GM13977 (cell line): ENCODE measurements around the gene CACNA1G.

Source experiments
- DNase-seq: peaks from one replicate; pipeline ENCODE4 v3.0.0; 2012; ENCODE audit warnings: low spot score
- in situ Hi-C: fragments of 300-500 bp; cut with MboI; formaldehyde crosslinking; loops from one replicate; pipeline ENCODE4 v1.12.0; 2022; ENCODE audit warnings: low sequenced_read_pairs, low pct_unique_long_range_greater_than_20kb, mixed read lengths, inconsistent platforms; ENCODE audit not compliant: unreplicated experiment
- TF ChIP-seq, protein P1 (sequence below): IDR thresholded peaks from 2 replicates; pipeline ENCODE4 v1.5.1; 2012; ENCODE audit warnings: mild to moderate bottlenecking, control low read depth; ENCODE audit not compliant: insufficient read depth; ENCODE audit errors: extremely low read depth, missing control alignments

CACNA1G gene

DNA sequence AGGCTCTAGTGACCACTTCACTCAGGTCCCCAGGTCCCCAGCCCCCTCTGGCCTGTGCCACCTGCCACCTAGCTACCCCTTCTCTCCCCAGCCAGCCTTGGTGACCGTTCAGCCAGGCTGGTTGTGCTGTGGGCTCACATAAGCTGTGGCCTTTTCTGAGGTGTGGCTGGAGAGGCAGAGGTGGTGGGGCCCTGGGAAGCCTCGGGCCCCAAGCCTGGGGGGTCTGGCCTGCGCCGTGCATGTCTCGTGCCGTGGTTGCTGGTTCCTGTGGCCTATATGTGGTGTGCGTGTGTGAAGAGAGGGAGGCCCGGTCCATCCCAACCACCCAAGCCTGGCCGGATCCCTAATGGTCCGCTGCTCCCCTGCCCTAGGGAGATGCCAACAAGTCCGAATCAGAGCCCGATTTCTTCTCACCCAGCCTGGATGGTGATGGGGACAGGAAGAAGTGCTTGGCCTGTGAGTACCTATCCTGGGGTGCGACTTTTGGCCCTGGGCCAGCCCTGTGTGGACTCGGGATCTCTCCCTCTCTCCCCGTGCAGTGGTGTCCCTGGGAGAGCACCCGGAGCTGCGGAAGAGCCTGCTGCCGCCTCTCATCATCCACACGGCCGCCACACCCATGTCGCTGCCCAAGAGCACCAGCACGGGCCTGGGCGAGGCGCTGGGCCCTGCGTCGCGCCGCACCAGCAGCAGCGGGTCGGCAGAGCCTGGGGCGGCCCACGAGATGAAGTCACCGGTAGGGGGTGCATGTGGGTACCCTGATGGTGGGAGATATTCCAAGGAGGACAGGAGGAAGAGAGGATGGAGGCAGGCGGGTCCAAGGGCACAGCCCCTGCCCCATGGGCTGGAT, 35.9 kb downstream of the CACNA1G start:
- no peak for DNase-seq
- in situ Hi-C loops, result no loop called here
- TF ChIP-seq, protein P1, sequence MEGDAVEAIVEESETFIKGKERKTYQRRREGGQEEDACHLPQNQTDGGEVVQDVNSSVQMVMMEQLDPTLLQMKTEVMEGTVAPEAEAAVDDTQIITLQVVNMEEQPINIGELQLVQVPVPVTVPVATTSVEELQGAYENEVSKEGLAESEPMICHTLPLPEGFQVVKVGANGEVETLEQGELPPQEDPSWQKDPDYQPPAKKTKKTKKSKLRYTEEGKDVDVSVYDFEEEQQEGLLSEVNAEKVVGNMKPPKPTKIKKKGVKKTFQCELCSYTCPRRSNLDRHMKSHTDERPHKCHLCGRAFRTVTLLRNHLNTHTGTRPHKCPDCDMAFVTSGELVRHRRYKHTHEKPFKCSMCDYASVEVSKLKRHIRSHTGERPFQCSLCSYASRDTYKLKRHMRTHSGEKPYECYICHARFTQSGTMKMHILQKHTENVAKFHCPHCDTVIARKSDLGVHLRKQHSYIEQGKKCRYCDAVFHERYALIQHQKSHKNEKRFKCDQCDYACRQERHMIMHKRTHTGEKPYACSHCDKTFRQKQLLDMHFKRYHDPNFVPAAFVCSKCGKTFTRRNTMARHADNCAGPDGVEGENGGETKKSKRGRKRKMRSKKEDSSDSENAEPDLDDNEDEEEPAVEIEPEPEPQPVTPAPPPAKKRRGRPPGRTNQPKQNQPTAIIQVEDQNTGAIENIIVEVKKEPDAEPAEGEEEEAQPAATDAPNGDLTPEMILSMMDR, result peak; percentile 10

DNA sequence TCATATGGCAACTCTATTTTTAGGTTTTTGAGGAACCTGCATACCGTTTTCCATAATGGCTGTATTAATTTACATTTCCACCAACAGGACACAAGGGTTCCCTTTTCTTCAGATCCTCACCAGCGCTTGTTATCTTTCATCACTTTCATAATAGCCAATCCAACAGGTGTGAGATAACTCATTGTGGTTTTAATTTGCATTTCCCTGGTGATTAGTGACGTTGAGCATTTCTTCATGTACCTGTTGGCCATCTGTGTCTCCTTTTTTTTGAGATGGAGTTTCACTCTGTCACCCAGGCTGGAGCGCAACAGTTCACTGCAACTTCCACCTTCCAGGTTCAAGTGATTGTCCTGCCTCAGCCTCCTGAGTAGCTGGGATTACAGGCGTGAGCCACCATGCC, 38.0 kb downstream of the CACNA1G start:
- in situ Hi-C loops, result no loop called here
- TF ChIP-seq, protein P1, result no peak
- DNase-seq, result no peak

DNA sequence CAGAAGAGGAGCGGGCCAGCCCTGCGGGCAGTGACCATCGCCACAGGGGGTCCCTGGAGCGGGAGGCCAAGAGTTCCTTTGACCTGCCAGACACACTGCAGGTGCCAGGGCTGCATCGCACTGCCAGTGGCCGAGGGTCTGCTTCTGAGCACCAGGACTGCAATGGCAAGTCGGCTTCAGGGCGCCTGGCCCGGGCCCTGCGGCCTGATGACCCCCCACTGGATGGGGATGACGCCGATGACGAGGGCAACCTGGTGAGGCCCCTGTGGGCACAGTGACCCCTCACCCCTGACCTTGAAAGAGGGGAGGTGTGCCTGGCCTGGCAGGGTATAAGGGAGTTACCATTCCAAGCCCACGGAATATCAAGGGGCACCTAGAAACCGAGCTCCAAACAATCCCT, 39.1 kb downstream of the CACNA1G start:
- in situ Hi-C loops, result no loop called here
- no peak for DNase-seq
- TF ChIP-seq, protein P1, result no peak

DNA sequence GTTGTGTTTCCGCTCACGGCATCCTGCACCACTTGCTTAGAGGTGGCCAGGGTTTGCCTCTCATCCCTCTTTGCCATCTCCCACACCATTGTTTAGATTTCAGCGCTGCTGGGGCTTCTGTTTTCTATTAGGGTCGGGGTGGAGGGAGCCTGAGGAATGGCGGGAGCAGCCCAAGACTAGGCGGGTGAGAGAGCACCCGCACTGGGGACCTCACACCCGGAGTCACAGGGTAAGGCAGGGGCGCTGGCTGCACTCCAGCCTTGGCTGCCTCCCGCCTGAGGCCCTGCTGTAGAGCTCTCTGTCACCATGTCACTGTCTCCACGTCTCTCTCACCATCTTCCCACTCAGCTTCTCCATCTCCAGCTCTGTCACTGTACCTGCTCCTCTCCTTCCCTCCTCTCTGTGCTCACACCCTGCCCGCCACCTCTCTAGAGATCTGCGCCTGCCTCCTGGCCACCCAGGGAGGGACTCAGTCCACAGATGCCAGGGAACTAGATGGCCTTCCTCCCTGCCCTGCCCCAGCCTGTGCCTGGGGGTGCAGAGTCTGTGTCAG, 41.4 kb downstream of the CACNA1G start:
- DNase-seq, result no peak
- TF ChIP-seq, protein P1, result no peak
- in situ Hi-C loops, result no loop called here

DNA sequence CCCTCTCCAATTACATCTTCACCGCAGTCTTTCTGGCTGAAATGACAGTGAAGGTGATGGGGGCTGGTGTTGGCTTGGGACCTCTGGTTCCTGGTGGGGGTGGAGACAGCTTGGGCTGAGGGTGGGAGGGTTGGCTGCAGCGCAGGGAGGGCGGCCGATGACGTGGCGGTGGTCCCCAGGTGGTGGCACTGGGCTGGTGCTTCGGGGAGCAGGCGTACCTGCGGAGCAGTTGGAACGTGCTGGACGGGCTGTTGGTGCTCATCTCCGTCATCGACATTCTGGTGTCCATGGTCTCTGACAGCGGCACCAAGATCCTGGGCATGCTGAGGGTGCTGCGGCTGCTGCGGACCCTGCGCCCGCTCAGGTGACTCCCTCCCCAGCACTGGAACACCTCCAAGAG, 42.3 kb downstream of the CACNA1G start:
- in situ Hi-C loops, result no loop called here
- TF ChIP-seq, protein P1, result no peak
- DNase-seq, result no peak

DNA sequence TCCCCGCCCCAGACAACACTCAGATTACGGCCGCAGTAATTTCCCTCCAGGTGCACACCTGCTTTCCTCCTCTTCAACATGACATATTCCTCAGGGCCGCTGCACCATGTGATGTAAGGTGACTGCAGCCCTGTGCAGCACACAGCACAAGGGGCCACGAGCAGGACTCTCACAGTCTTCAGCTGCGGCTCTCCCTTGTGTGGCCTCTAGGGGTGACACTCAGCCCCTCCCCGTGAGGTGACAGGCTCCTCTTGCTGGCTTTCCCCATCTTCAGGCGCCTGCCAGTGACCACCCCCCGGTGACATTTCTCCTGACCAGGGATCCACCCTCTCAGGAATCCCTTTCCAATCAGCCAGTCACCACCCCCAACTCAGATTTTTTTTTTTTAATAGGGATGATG, 42.8 kb downstream of the CACNA1G start:
- in situ Hi-C loops, result no loop called here
- peak; percentile 58 for DNase-seq
- TF ChIP-seq, protein P1, result no peak

DNA sequence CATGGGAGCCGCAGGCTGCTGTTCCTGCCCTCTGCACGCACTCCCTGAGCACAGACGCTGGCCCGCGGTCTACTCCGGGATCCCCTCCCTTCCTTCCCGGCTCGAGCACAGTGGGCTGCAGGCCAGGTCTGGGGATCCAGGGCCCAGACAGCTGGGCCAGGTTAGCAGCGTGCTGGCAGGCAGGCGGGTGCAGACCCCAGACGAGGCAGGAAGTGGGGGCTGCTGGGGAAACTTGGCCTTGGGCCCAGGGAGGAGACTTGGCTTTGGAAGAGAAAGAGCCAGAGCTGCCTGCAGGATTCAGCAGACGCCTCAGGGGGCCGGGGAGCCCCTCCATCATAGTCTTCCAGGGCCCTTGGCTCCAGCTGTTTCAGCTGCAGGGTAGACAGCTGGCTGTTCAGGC, 44.0 kb downstream of the CACNA1G start:
- TF ChIP-seq, protein P1, result no peak
- DNase-seq, result no peak
- in situ Hi-C loops, result no loop called here
